Measurements from ENCODE around the gene DNM3.

DNA sequence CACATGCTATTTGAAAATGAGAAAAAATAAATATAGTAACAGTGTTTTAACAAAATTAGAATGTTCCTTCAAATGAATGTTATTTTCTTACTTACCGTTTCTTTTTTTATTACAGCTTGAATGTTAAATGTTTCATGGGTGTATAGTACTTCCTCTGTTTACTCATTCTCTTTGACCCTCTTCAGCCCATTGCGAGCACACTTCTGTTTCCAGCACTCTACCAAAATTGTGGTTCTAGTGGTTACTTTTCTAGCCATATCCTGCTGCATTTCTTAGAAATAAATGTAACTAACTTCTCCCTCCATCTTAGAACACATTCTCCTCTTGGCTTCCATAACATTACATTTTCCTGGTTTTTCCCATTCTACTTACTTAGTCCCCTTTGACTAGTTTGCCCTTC lies 389.2 kb downstream of the DNM3 start:
- TF ChIP-seq EHMT2 (IDR thresholded peaks at IDR 0.05): no peak
- no peak for TF ChIP-seq PRPF4 (IDR thresholded peaks at IDR 0.05; ENCODE audit: insufficient read depth, low read depth, low read length, poor library complexity, severe bottlenecking)
- TF ChIP-seq JUN (IDR thresholded peaks at IDR 0.05; ENCODE audit: borderline replicate concordance, low read depth, low read length): no peak
- TF ChIP-seq JUN (CRISPR knock-in tag; IDR thresholded peaks at IDR 0.05; ENCODE audit: borderline replicate concordance): no peak
- no peak for TF ChIP-seq FOS (IDR thresholded peaks at IDR 0.05; ENCODE audit: extremely low read depth, insufficient read length)
- no peak for TF ChIP-seq ZNF740 (CRISPR knock-in tag; IDR thresholded peaks at IDR 0.05)
- no peak for TF ChIP-seq ZNF740 (tag; IDR thresholded peaks at IDR 0.05)
- no peak for TF ChIP-seq KDM1A (IDR thresholded peaks at IDR 0.05)
- no peak for TF ChIP-seq ZNF318 (IDR thresholded peaks at IDR 0.05; ENCODE audit: borderline replicate concordance in 1 of 2, low read depth in 1 of 2)
- no peak for TF ChIP-seq SAFB2 (IDR thresholded peaks at IDR 0.05; ENCODE audit: borderline replicate concordance, low read depth, low read length, severe bottlenecking)
- no peak for TF ChIP-seq NRF1 (conservative IDR thresholded peaks at IDR 0.05 in 1 of 2, IDR thresholded peaks at IDR 0.05 in 1 of 2)
- no peak for TF ChIP-seq SP1 (CRISPR knock-in tag; IDR thresholded peaks at IDR 0.05)
- TF ChIP-seq JUNB (CRISPR knock-in tag; conservative IDR thresholded peaks at IDR 0.05): no peak
- TF ChIP-seq ZNF121 (CRISPR knock-in tag; conservative IDR thresholded peaks at IDR 0.05): no peak
- TF ChIP-seq CEBPG (CRISPR knock-in tag; IDR thresholded peaks at IDR 0.05): no peak
- no peak for TF ChIP-seq CEBPG (tag; conservative IDR thresholded peaks at IDR 0.05 in 1 of 2, IDR thresholded peaks at IDR 0.05 in 1 of 2)
- no peak for TF ChIP-seq CBFB (CRISPR knock-in tag; IDR thresholded peaks at IDR 0.05)
